ENCODE data around the gene SLCO4A1.

The SLCO4A1 gene

DNA sequence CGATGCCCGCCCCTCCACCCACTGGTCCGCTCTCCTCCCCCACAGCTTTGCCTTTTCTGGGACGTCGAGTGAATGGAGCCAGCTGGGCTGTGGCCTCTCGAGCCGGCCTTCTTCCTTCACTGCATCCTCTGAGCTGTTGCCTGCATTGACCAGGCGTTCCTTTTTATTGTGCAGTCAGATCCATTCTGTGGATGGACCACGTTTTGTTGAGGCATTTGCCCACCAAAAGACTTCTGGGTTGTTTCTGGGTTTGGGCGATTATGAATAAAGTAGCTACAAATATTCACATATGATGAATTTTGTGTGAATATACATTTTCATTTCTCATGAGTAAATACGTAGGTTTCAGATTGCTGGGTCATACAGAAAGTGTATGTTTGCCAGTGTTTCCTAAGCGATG, 76.2 kb downstream of the SLCO4A1 start:
- no peak for DNase-seq

DNA sequence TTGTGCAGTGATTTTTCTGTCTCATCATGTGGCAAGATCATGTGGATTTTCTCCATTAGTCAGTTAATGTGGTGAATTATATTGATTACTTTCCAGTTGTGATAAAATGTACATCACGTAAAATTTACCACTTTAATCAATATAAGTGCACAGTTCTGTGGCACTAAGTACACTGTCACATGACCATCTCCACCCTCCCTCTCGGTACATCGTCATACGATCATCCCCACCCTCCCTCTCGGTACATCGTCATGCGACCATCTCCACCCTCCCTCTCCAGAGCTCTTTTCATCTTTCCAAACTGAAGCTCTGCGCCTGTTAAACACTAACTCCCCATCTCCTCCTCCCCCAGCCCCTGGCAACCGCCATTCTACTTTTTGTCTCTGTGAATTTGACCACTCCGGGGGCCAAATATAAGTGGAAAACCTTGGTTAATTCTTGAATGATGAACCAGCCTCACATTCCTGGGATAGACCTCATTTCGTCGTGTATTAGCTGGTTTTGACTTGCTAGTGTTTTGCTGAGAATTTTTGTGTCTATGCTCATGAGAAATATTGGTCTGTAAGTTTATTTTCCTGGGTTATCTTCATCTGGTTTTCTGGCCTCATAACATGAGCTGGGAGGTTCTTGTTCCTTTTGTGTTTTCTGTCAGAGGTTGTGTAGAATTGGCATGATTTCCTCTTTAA, 77.1 kb downstream of the SLCO4A1 start:
- DNase-seq, result no peak
